ENCODE measurements around the gene TRAPPC14.

The TRAPPC14 gene

DNA sequence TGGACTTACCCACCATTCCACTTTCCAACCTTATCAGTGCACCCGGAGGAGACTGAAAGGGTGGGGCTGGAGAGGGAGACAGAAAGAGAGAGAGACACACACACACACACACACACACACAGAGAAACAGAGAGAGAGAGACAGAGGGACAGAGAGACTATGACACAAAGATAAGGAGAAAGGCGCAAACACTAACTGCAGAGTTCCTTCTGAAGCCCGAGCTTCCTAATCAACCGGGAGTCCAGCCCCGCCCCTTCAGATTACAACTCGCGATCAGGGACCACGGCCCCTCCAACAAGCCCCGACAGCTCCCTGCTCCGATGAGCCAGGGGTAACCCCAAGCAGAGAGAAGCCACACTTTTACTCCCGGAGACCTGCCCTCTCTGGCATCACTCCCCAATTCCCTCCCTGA is 9.4 kb upstream of the TRAPPC14 start (continued):
- no peak for TF ChIP-seq ZNF280D (tag by site-specific recombination; IDR thresholded peaks at IDR 0.05)
- no peak; the same call in 1 of the 2 replicates for TF ChIP-seq MYNN (tag by site-specific recombination; IDR thresholded peaks at IDR 0.05; ENCODE audit: borderline replicate concordance)
- TF ChIP-seq ZBTB17 (tag by site-specific recombination; IDR thresholded peaks at IDR 0.05): no peak
- no peak for TF ChIP-seq SCRT2 (tag by site-specific recombination; IDR thresholded peaks at IDR 0.05)
- no peak for TF ChIP-seq ZNF558 (tag by site-specific recombination; IDR thresholded peaks at IDR 0.05)
- TF ChIP-seq ZBTB11 (tag by site-specific recombination; conservative IDR thresholded peaks at IDR 0.05; ENCODE audit: low read depth): no peak; the same call in 1 of the 2 replicates
- TF ChIP-seq ZNF548 (tag by site-specific recombination; IDR thresholded peaks at IDR 0.05): no peak
- TF ChIP-seq ZSCAN5A (tag by site-specific recombination; IDR thresholded peaks at IDR 0.05): no peak
- TF ChIP-seq ZNF626 (tag by site-specific recombination; IDR thresholded peaks at IDR 0.05): no peak
- TF ChIP-seq ZNF350 (tag by site-specific recombination; IDR thresholded peaks at IDR 0.05): no peak
- TF ChIP-seq ZNF510 (tag by site-specific recombination; IDR thresholded peaks at IDR 0.05; ENCODE audit: insufficient replicate concordance): no peak
- peak; percentile 54 for TF ChIP-seq GLIS1 (tag by site-specific recombination; IDR thresholded peaks at IDR 0.05)
- TF ChIP-seq ZNF23 (tag by site-specific recombination; IDR thresholded peaks at IDR 0.05; ENCODE audit: borderline replicate concordance): no peak
- no peak for TF ChIP-seq ZNF513 (tag by site-specific recombination; IDR thresholded peaks at IDR 0.05)
- TF ChIP-seq ZNF529 (tag by site-specific recombination; IDR thresholded peaks at IDR 0.05; ENCODE audit: insufficient replicate concordance): no peak
- TF ChIP-seq, protein P1, sequence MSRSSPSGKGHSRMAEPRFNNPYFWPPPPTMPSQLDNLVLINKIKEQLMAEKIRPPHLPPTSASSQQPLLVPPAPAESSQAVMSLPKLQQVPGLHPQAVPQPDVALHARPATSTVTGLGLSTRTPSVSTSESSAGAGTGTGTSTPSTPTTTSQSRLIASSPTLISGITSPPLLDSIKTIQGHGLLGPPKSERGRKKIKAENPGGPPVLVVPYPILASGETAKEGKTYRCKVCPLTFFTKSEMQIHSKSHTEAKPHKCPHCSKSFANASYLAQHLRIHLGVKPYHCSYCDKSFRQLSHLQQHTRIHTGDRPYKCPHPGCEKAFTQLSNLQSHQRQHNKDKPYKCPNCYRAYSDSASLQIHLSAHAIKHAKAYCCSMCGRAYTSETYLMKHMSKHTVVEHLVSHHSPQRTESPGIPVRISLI (tag by site-specific recombination; IDR thresholded peaks at IDR 0.05): no peak
- TF ChIP-seq, protein P2, sequence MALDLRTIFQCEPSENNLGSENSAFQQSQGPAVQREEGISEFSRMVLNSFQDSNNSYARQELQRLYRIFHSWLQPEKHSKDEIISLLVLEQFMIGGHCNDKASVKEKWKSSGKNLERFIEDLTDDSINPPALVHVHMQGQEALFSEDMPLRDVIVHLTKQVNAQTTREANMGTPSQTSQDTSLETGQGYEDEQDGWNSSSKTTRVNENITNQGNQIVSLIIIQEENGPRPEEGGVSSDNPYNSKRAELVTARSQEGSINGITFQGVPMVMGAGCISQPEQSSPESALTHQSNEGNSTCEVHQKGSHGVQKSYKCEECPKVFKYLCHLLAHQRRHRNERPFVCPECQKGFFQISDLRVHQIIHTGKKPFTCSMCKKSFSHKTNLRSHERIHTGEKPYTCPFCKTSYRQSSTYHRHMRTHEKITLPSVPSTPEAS (tag by site-specific recombination; IDR thresholded peaks at IDR 0.05): peak; percentile 94
- no peak for TF ChIP-seq ZFHX2 (tag by site-specific recombination; conservative IDR thresholded peaks at IDR 0.05)
- no peak for TF ChIP-seq ZNF202 (tag by site-specific recombination; IDR thresholded peaks at IDR 0.05; ENCODE audit: borderline replicate concordance)
- TF ChIP-seq YY1 (tag by site-specific recombination; IDR thresholded peaks at IDR 0.05): no peak
- no peak for TF ChIP-seq ZNF221 (tag by site-specific recombination; IDR thresholded peaks at IDR 0.05; ENCODE audit: borderline replicate concordance)
- TF ChIP-seq ZNF24 (tag by site-specific recombination; IDR thresholded peaks at IDR 0.05): no peak
- TF ChIP-seq ZNF138 (tag by site-specific recombination; IDR thresholded peaks at IDR 0.05; ENCODE audit: borderline replicate concordance): no peak
- peak; percentile 46 for TF ChIP-seq ZNF366 (tag by site-specific recombination; conservative IDR thresholded peaks at IDR 0.05)
- TF ChIP-seq, protein P3, sequence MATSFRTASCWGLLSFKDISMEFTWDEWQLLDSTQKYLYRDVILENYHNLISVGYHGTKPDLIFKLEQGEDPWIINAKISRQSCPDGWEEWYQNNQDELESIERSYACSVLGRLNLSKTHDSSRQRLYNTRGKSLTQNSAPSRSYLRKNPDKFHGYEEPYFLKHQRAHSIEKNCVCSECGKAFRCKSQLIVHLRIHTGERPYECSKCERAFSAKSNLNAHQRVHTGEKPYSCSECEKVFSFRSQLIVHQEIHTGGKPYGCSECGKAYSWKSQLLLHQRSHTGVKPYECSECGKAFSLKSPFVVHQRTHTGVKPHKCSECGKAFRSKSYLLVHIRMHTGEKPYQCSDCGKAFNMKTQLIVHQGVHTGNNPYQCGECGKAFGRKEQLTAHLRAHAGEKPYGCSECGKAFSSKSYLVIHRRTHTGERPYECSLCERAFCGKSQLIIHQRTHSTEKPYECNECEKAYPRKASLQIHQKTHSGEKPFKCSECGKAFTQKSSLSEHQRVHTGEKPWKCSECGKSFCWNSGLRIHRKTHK (tag by site-specific recombination; IDR thresholded peaks at IDR 0.05): no peak
- no peak for TF ChIP-seq ZNF561 (tag by site-specific recombination; IDR thresholded peaks at IDR 0.05; ENCODE audit: borderline replicate concordance)
- no peak for TF ChIP-seq ZNF112 (tag by site-specific recombination; IDR thresholded peaks at IDR 0.05)
- TF ChIP-seq ZNF837 (tag by site-specific recombination; IDR thresholded peaks at IDR 0.05): no peak

Measured in HEK293 (cell line).